Measurements from ENCODE around the gene ATF3. TPM values are rescaled to one million over a fixed set of nuclear protein-coding genes. Genes with fewer than 3 reads are reported as not detected.

ATF3 gene
- total RNA-seq, 1 experiment from 2014 or later = 13.0 TPM

DNA sequence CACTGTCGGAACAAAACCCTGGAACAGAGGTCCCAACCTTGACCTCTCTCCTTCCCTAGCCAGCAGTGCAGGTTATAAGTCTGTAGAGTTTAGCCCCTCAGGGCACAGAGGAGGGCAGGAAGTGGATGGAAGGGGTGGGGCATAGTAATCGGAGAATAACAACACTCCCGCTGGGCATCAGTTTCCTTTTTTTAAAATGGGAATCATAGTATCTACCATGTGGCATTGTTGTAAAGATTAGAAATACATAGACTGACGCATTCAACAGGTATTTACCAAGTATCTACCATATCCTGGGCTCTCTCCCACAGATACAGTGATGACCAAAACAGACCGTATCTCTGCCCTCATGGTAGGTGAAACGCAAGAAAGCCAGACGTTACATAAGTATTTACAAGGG lies 24.9 kb upstream of the ATF3 start:
- no peak for DNase-seq
- H3K27ac Mint-ChIP-seq (ENCODE audit: unreplicated experiment) = no peak overlapping the region
- no peak overlapping the region for H3K4me3 Mint-ChIP-seq (ENCODE audit: low read depth, unreplicated experiment)
- no peaks in the 10 kb centered on the region for H3K36me3 Mint-ChIP-seq (ENCODE audit: insufficient read depth, unreplicated experiment)
- intact Hi-C loops (cut with micrococcal nuclease; ENCODE audit: unreplicated experiment) = no loop called here
- CTCF ChIA-PET = interaction anchor here (0.6 kb wide), 1 partner anchor 36 kb away, joined by 4 read pairs; no protein-coding TSS in a partner anchor
- no peaks in the 10 kb centered on the region for H3K9me3 Mint-ChIP-seq (ENCODE audit: low read depth, unreplicated experiment)
- peaks cover 7% of the 10 kb centered on the region for H3K4me1 Mint-ChIP-seq (ENCODE audit: low read depth, unreplicated experiment)
- peaks cover 29% of the 10 kb centered on the region for H3K27me3 Mint-ChIP-seq (ENCODE audit: unreplicated experiment)
- TF ChIP-seq, protein P1, sequence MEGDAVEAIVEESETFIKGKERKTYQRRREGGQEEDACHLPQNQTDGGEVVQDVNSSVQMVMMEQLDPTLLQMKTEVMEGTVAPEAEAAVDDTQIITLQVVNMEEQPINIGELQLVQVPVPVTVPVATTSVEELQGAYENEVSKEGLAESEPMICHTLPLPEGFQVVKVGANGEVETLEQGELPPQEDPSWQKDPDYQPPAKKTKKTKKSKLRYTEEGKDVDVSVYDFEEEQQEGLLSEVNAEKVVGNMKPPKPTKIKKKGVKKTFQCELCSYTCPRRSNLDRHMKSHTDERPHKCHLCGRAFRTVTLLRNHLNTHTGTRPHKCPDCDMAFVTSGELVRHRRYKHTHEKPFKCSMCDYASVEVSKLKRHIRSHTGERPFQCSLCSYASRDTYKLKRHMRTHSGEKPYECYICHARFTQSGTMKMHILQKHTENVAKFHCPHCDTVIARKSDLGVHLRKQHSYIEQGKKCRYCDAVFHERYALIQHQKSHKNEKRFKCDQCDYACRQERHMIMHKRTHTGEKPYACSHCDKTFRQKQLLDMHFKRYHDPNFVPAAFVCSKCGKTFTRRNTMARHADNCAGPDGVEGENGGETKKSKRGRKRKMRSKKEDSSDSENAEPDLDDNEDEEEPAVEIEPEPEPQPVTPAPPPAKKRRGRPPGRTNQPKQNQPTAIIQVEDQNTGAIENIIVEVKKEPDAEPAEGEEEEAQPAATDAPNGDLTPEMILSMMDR (IDR thresholded peaks at IDR 0.05; ENCODE audit: unreplicated experiment) = no peak
- no TSS peak for BruUV-seq (replicated peaks)

DNA sequence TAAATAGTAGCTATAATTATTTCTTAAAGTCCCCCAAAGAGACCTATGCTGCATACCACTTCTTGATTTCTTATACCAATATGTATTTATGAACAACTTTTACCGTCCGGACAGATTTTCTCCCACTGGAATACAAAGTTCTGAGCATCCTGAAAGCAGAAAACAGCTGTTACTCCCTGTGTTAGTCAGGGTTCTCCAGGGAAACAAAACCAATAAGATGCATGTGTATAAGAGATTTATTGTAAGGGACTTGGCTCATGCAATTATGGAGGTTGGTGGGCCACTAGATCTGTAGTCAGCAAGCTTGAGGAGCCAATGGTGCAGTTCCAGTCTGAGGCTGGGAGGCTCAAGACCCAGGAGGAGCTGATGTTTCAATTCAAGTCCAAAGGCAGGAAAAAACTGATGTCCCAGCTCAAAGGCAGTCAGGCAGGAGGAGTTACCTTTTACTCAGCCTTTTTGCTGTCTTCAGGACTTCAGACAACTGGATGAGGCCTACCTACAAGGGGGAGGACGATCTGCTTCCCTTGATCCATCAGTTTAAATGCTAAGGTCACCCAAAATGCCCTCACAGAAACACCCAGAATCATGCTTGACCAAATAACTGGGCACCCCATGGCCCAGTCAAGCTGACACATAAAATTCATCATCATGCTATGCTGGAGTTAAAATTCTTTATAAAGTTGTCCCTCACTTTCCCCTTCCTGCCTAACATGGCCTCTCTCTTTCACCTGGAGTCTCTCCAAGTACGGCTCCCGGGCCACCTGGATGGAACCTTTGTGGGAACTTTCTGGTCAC lies 24.3 kb upstream of the ATF3 start:
- intact Hi-C loops (cut with micrococcal nuclease; ENCODE audit: unreplicated experiment) = no loop called here
- Mint-ChIP-seq H3K4me3 (ENCODE audit: low read depth, unreplicated experiment) (no peak overlapping the region), H3K36me3 (ENCODE audit: insufficient read depth, unreplicated experiment) (no peaks in the 10 kb centered on the region), H3K27ac (ENCODE audit: unreplicated experiment) (no peak overlapping the region), H3K4me1 (ENCODE audit: low read depth, unreplicated experiment) (peaks cover 7% of the 10 kb centered on the region), H3K27me3 (ENCODE audit: unreplicated experiment) (peaks cover 36% of the 10 kb centered on the region), H3K9me3 (ENCODE audit: low read depth, unreplicated experiment) (no peaks in the 10 kb centered on the region)
- BruUV-seq (replicated peaks) = no TSS peak
- DNase-seq = no peak
- CTCF ChIA-PET = interaction anchor here (0.6 kb wide), 2 partner anchors 26 to 36 kb away, joined by 4 to 5 read pairs; no protein-coding TSS in a partner anchor
- TF ChIP-seq, protein P1 (IDR thresholded peaks at IDR 0.05; ENCODE audit: unreplicated experiment) = no peak

DNA sequence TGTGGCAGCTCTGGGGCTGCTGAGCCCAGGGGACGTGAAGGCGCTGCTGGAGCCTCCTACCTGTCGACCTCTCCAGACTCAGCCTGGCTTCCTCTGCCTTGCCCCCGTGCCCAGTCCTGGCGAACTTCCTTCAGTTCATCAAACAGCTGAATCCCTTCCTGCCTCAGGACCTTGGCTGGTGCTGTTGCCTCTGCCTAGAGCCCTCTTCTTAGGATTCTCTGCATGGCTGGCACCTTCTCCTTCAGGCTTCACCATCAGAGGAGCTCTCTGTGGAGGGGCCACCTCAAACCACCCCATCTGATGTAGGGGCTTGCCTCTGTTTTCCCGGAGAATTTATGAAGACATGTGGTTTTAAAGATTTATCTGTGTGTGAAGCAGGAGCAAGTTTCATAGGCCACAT lies 23.4 kb upstream of the ATF3 start:
- Mint-ChIP-seq H3K9me3 (ENCODE audit: low read depth, unreplicated experiment) (no peaks in the 10 kb centered on the region), H3K4me1 (ENCODE audit: low read depth, unreplicated experiment) (peaks cover 4% of the 10 kb centered on the region), H3K27ac (ENCODE audit: unreplicated experiment) (no peak overlapping the region), H3K4me3 (ENCODE audit: low read depth, unreplicated experiment) (no peak overlapping the region), H3K36me3 (ENCODE audit: insufficient read depth, unreplicated experiment) (no peaks in the 10 kb centered on the region), H3K27me3 (ENCODE audit: unreplicated experiment) (peaks cover 36% of the 10 kb centered on the region)
- intact Hi-C loops (cut with micrococcal nuclease; ENCODE audit: unreplicated experiment) = no loop called here
- BruUV-seq (replicated peaks) = no TSS peak
- DNase-seq = no peak
- CTCF ChIA-PET = no interaction called here
- TF ChIP-seq, protein P1 (IDR thresholded peaks at IDR 0.05; ENCODE audit: unreplicated experiment) = no peak

DNA sequence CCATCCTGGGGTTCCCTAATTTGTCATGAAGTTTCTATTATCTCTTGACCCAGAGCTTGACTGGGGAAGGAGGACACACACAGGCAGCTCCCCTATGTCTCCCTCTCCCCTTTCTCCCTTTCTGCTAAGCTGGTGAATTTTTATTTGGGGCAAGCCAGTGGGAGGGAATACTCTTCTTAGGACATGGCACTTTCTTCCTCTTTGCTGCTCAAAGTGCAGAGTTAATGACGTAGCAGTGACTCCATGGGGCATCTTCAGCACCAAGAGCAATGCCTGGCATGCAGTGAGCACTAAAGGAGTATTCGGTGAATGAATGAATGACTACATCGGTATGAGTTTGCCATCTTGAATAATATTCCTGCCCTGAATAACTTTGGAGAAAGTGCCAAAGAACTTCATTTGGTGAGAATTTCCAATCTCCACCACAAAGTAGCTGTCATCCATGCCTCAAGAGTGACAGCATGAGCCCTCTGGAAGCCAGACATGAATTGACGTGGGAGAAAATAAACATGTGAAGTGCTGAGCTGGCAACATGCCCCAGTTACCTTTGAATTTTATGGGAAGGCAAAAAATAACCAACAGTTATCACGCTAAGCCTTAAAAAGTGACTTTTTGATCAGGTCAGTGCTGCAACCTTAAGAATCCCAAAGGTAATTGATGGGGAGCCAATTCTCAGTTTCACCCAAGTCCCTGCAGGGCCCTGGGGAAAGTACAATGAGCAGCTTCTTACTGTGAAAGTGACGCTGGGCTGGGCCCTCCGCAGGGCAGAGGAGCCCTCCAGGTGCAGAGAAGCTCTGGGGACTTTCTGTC lies 22.1 kb upstream of the ATF3 start:
- TF ChIP-seq, protein P1 (IDR thresholded peaks at IDR 0.05; ENCODE audit: unreplicated experiment) = no peak
- CTCF ChIA-PET = interaction anchor here (0.6 to 1.0 kb wide), 2 partner anchors 95 to 101 kb away, joined by 3 to 4 read pairs; no protein-coding TSS in a partner anchor
- Mint-ChIP-seq H3K36me3 (ENCODE audit: insufficient read depth, unreplicated experiment) (no peaks in the 10 kb centered on the region), H3K9me3 (ENCODE audit: low read depth, unreplicated experiment) (no peaks in the 10 kb centered on the region), H3K27ac (ENCODE audit: unreplicated experiment) (no peak overlapping the region), H3K27me3 (ENCODE audit: unreplicated experiment) (peaks cover 36% of the 10 kb centered on the region), H3K4me1 (ENCODE audit: low read depth, unreplicated experiment) (no peaks in the 10 kb centered on the region), H3K4me3 (ENCODE audit: low read depth, unreplicated experiment) (no peak overlapping the region)
- intact Hi-C loops (cut with micrococcal nuclease; ENCODE audit: unreplicated experiment) = no loop called here
- no TSS peak for BruUV-seq (replicated peaks)
- no peak for DNase-seq
